HepG2 (cell line): Measurements from ENCODE around the gene ADAMTS4. TPM values are rescaled to one million over a fixed set of nuclear protein-coding genes. Genes with fewer than 3 reads are reported as not detected.

Experiments used
- ATAC-seq: fragments of 200-7000 bp; cut with Tn5 transposase; 3 replicates; pipeline ENCODE4 v1.9.1; 2020; ENCODE audit warnings: mild to moderate bottlenecking, moderate library complexity
- BruUV-seq: library from RNA; stranded (reverse); fragments of 400-500 nt; replicated peaks from 2 replicates; lab custom pipeline; 2021; lab: Mats Ljungman, UMichigan
- CTCF ChIA-PET: fragments of 300-600 bp; formaldehyde crosslinking; extraction: SDS; loops from one replicate; lab custom pipeline; 2021; ENCODE audit warnings: low total read pairs, inconsistent platforms, low intra/inter-chr PET ratio; lab: Yijun Ruan, JAX
- POLR2A ChIA-PET: fragments of 350-600 bp; sonication (Branson Sonifier 250); formaldehyde crosslinking; loops from one replicate; lab custom pipeline; 2020; ENCODE audit warnings: antibody characterized with exemption, inconsistent platforms; lab: Yijun Ruan, JAX
- DNase-seq: peaks from one replicate; pipeline ENCODE4 v3.0.0-alpha.2; 2015; ENCODE audit warnings: low spot score
- FAIRE-seq: peaks from 3 replicates; lab custom pipeline; 2011; peaks lifted over from hg19 to GRCh38; lab: Jason Lieb, UNC
- H2AFZ ChIP-seq: one replicate; pipeline ENCODE4 v1.6.1; 2011; ENCODE audit warnings: low read length, inconsistent platforms
- H3K27ac ChIP-seq: fragments of 300-600 bp; 3 replicates; pipeline ENCODE4 v1.8.0; 2011; ENCODE audit warnings: mixed run types, mild to moderate bottlenecking, mixed read lengths, low read length, inconsistent platforms; ENCODE audit not compliant: insufficient read depth; ENCODE audit errors: extremely low read length
- H3K27me3 ChIP-seq, 2 experiments: fragments of 200-600 bp in 1 of 2; 2 replicates in 1 of 2; 3 replicates in 1 of 2; pipeline versions ENCODE4 v1.6.0 to v1.8.0; 2011; ENCODE audit warnings: low read length in 2 of 2, mild to moderate bottlenecking in 2 of 2, moderate library complexity in 2 of 2, inconsistent platforms in 1 of 2; ENCODE audit not compliant: insufficient read depth in 2 of 2, control insufficient read depth in 1 of 2
- H3K36me3 ChIP-seq, 2 experiments: fragments of 200-600 bp in 1 of 2; replicated peaks in 1 of 2; 2 replicates in 1 of 2; 3 replicates in 1 of 2; pipeline versions ENCODE4 v1.5.1 to v1.8.0; 2011; ENCODE audit warnings: low read length in 2 of 2, inconsistent platforms in 1 of 2; ENCODE audit not compliant: insufficient read depth in 2 of 2, control insufficient read depth in 1 of 2
- H3K4me1 ChIP-seq: 2 replicates; pipeline ENCODE4 v1.5.1; 2012; ENCODE audit warnings: low read length, inconsistent platforms; ENCODE audit not compliant: insufficient read depth
- H3K4me2 ChIP-seq: 2 replicates; pipeline ENCODE4 v1.6.0; 2011; ENCODE audit warnings: low read depth, low read length, inconsistent platforms
- H3K4me3 ChIP-seq, 3 experiments: fragments of 200-600 bp in 1 of 3; sonication (generic), shearing (Covaris generic) in 1 of 3; replicated peaks in 1 of 3; 2 replicates each; pipeline ENCODE4 v1.5.1; 2011 to 2016; ENCODE audit warnings: low read length in 3 of 3, inconsistent platforms in 2 of 3, low read depth in 2 of 3, mild to moderate bottlenecking in 2 of 3, control low read depth in 1 of 3, mixed read lengths in 1 of 3; ENCODE audit not compliant: insufficient read depth in 1 of 3
- H3K79me2 ChIP-seq: one replicate; pipeline ENCODE4 v1.6.1; 2011; ENCODE audit warnings: low read length, inconsistent platforms; ENCODE audit not compliant: insufficient read depth
- H3K9ac ChIP-seq: 2 replicates; pipeline ENCODE4 v1.6.0; 2011; ENCODE audit warnings: mild to moderate bottlenecking, low read depth, low read length, inconsistent platforms; ENCODE audit not compliant: insufficient read depth
- H3K9me3 ChIP-seq: 2 replicates; pipeline ENCODE4 v1.5.1; 2012; ENCODE audit warnings: mild to moderate bottlenecking, low read length
- H4K20me1 ChIP-seq: 2 replicates; pipeline ENCODE4 v1.6.0; 2011; ENCODE audit warnings: inconsistent platforms, mild to moderate bottlenecking, low read length, moderate library complexity; ENCODE audit not compliant: insufficient read depth
- KDM1A ChIP-seq: IDR thresholded peaks from 2 replicates; pipeline ENCODE4 v1.6.1; 2016; ENCODE audit warnings: missing compliant biosample characterization
- MXI1 ChIP-seq: IDR thresholded peaks from 3 replicates; pipeline ENCODE4 v1.6.1; 2012; ENCODE audit warnings: low read depth, low read length, inconsistent platforms, borderline replicate concordance
- NR2C2 ChIP-seq: sonication (generic); formaldehyde crosslinking; IDR thresholded peaks from 2 replicates; pipeline ENCODE4 v1.4.0; 2020; ENCODE audit warnings: missing genetic modification reagents, mild to moderate bottlenecking, moderate library complexity, borderline replicate concordance
- RBM39 ChIP-seq: fragments of 200-400 bp; formaldehyde crosslinking; IDR thresholded peaks from one replicate; pipeline ENCODE4 v1.6.1; 2018; ENCODE audit warnings: antibody characterized with exemption, mild to moderate bottlenecking, low read depth, low read length; ENCODE audit not compliant: poor library complexity, severe bottlenecking
- SNAI1 ChIP-seq: sonication (generic); formaldehyde crosslinking; IDR thresholded peaks from 2 replicates; pipeline ENCODE4 v1.5.0; 2020; ENCODE audit warnings: mild to moderate bottlenecking, missing genetic modification reagents, borderline replicate concordance
- SUZ12 ChIP-seq: fragments of 150-350 bp; IDR thresholded peaks from 2 replicates; pipeline ENCODE4 v1.6.1; 2014; ENCODE audit warnings: low read depth, low read length
- TGIF2 ChIP-seq: IDR thresholded peaks from 2 replicates; pipeline ENCODE4 v1.6.1; 2016; ENCODE audit warnings: control low read depth, missing compliant biosample characterization
- ZMYM4 ChIP-seq: sonication (generic); formaldehyde crosslinking; IDR thresholded peaks from 2 replicates; pipeline ENCODE4 v1.8.1; 2023; ENCODE audit warnings: mild to moderate bottlenecking, missing genetic modification reagents
- ZNF234 ChIP-seq: sonication (generic); formaldehyde crosslinking; conservative IDR thresholded peaks from 2 replicates; pipeline ENCODE4 v1.5.1; 2020; ENCODE audit warnings: mild to moderate bottlenecking, missing genetic modification reagents
- ZNF317 ChIP-seq: sonication (generic); formaldehyde crosslinking; IDR thresholded peaks from 2 replicates; pipeline ENCODE4 v1.5.0; 2020; ENCODE audit warnings: mild to moderate bottlenecking, missing genetic modification reagents
- ZNF484 ChIP-seq: sonication (generic); formaldehyde crosslinking; IDR thresholded peaks from 2 replicates; pipeline ENCODE4 v1.5.1; 2020; ENCODE audit warnings: mild to moderate bottlenecking, low read depth, missing genetic modification reagents, borderline replicate concordance
- ZNF772 ChIP-seq: sonication (generic); formaldehyde crosslinking; IDR thresholded peaks from 2 replicates; pipeline ENCODE4 v1.5.0; 2020; ENCODE audit warnings: mild to moderate bottlenecking, missing genetic modification reagents
- ZNF782 ChIP-seq: sonication (generic); formaldehyde crosslinking; IDR thresholded peaks from 2 replicates; pipeline ENCODE4 v1.4.0; 2020; ENCODE audit warnings: missing genetic modification reagents, mild to moderate bottlenecking, borderline replicate concordance
- ZNF83 ChIP-seq: sonication (generic); formaldehyde crosslinking; IDR thresholded peaks from 2 replicates; pipeline ENCODE4 v1.4.0; 2020; ENCODE audit warnings: missing genetic modification reagents, mild to moderate bottlenecking, borderline replicate concordance
- WGBS: methylation state at CpG from one replicate; pipeline ENCODE4 v1.1.6; 2017; ENCODE audit warnings: low lambda C conversion rate; 5-methylcytosine and 5-hydroxymethylcytosine counted together
- in situ Hi-C: cut with HindIII; loops from 2 replicates; pipeline ENCODE4 v1.10.0; 2017; ENCODE audit warnings: low pct_unique_long_range_greater_than_20kb; ENCODE audit not compliant: extremely low pct_ligation_motif_present
- intact Hi-C: fragments of 100-400 bp; cut with micrococcal nuclease; formaldehyde crosslinking; loops from one replicate; pipeline ENCODE4 v1.10.0; 2022; ENCODE audit not compliant: unreplicated experiment
- polyA plus RNA-seq, 8 experiments: library from polyadenylated mRNA; depleted of rRNA in 3 of 8; stranded (reverse) in 7 of 8; unstranded in 1 of 8; fragments of >200 nt; fragmentation: Illumina TruSeq in 4 of 8; extraction: Trizol in 4 of 8; gene quantifications; 2 replicates each; pipeline versions ENCODE4 v1.2.1 to v1.2.3, GENCODE V29; 2011 to 2016; ENCODE audit warnings: low read depth in 4 of 8, missing spikeins in 1 of 8, mixed read lengths in 1 of 8; ENCODE audit not compliant: insufficient read depth in 1 of 8
- total RNA-seq, 5 experiments: library from RNA; depleted of rRNA; stranded (reverse); fragments of >200 nt; fragmentation: Illumina TruSeq; extraction: Trizol; gene quantifications; 2 replicates each; pipeline ENCODE4 v1.2.3, GENCODE V29; 2016; ENCODE audit warnings: low read depth in 1 of 5
- TF ChIP-seq, protein P1 (sequence below): sonication (generic); formaldehyde crosslinking; IDR thresholded peaks from 2 replicates; pipeline ENCODE4 v1.5.1; 2020; ENCODE audit warnings: missing genetic modification reagents, mild to moderate bottlenecking, borderline replicate concordance
- TF ChIP-seq, protein P2 (sequence below): sonication (generic); formaldehyde crosslinking; IDR thresholded peaks from 2 replicates; pipeline ENCODE4 v1.5.0; 2020; ENCODE audit warnings: missing genetic modification reagents, mild to moderate bottlenecking, borderline replicate concordance

ADAMTS4 gene
- total and polyA plus RNA-seq, 2 of the 13 experiments (the other 11 are each of a cell fraction or from before 2014, with no cell fraction given), result 0.51 to 1.7 TPM

DNA sequence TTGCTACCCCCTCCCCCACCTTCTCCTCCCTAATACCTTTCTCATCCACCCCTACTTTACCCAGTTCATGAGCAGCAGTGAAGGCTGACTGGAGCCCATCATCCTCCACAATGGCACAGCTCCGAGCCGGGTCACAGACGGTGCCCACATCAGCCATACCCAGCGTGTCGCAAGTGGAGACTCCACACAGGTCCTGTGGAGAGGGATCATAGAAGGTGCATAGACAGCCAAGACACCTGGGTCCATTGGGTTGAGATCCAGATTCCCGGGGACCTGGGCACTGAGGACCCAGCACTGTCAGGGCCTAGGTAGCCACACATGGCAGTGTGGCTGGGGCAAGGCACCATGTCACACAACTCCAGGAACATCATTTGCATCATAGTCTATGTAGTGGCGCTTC, 2.7 kb downstream of the ADAMTS4 start (continued):
- TF ChIP-seq TGIF2 (no peak), ZNF234 (CRISPR knock-in tag) (no peak), SUZ12 (no peak)

DNA sequence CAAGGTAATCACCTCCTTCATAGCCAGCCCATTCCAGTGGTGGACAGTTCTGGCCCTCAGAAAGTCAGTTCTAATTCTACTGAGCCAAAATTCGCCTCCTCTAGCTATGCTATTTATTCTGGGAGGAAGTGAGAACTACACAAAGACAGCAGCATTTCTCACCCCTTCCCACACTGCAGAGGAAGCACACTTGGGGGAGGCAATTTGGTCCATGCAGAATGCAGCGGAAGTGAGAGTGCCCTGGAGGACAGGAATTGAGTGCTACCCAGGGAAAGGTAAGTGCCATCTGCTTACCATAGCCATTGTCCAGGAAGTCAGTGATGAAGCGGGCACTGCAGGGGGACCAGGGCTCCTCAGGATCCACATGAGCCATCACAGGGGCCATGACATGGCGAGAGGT, 3.7 kb downstream of the ADAMTS4 start:
- no TSS peak for BruUV-seq
- H3K36me3 ChIP-seq, result no peaks in the 10 kb centered on the region; a peak in 1 of 5 replicates
- H3K4me3 ChIP-seq, result no peak overlapping the region
- H3K4me2 ChIP-seq, result no peak overlapping the region
- intact Hi-C loops, result no loop called here
- ATAC-seq (no peak), FAIRE-seq (no peak), DNase-seq (no peak)
- H3K27ac ChIP-seq, result no peak overlapping the region
- H4K20me1 ChIP-seq, result no peaks in the 10 kb centered on the region
- H2AFZ ChIP-seq, result no peak overlapping the region
- ChIA-PET CTCF (interaction anchor here (1.5 kb wide), 1 partner anchor 187 kb away, joined by 6 read pairs; no protein-coding TSS in a partner anchor), POLR2A (no interaction called here)
- H3K9ac ChIP-seq, result no peak overlapping the region
- in situ Hi-C loops, result loop anchor here (5.0 kb wide), 1 partner anchor 187 kb away; no protein-coding TSS in a partner anchor
- 79% methylated on average over 3 of the region's 4 CpGs for WGBS
- no peaks in the 10 kb centered on the region for H3K27me3 ChIP-seq
- TF ChIP-seq ZNF484 (CRISPR knock-in tag) (no peak), ZNF317 (no peak), ZNF772 (no peak), SNAI1 (CRISPR knock-in tag) (no peak), ZMYM4 (CRISPR knock-in tag) (no peak), NR2C2 (CRISPR knock-in tag) (no peak), ZNF83 (no peak), KDM1A (no peak), RBM39 (no peak), ZNF782 (CRISPR knock-in tag) (no peak), MXI1 (no peak)
- TF ChIP-seq, protein P1, sequence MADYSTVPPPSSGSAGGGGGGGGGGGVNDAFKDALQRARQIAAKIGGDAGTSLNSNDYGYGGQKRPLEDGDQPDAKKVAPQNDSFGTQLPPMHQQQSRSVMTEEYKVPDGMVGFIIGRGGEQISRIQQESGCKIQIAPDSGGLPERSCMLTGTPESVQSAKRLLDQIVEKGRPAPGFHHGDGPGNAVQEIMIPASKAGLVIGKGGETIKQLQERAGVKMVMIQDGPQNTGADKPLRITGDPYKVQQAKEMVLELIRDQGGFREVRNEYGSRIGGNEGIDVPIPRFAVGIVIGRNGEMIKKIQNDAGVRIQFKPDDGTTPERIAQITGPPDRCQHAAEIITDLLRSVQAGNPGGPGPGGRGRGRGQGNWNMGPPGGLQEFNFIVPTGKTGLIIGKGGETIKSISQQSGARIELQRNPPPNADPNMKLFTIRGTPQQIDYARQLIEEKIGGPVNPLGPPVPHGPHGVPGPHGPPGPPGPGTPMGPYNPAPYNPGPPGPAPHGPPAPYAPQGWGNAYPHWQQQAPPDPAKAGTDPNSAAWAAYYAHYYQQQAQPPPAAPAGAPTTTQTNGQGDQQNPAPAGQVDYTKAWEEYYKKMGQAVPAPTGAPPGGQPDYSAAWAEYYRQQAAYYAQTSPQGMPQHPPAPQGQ (CRISPR knock-in tag), result no peak
- TF ChIP-seq, protein P2, sequence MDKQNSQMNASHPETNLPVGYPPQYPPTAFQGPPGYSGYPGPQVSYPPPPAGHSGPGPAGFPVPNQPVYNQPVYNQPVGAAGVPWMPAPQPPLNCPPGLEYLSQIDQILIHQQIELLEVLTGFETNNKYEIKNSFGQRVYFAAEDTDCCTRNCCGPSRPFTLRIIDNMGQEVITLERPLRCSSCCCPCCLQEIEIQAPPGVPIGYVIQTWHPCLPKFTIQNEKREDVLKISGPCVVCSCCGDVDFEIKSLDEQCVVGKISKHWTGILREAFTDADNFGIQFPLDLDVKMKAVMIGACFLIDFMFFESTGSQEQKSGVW, result no peak
- H3K79me2 ChIP-seq, result no peaks in the 10 kb centered on the region
- H3K9me3 ChIP-seq, result no peaks in the 10 kb centered on the region
- peaks cover 53% of the 10 kb centered on the region for H3K4me1 ChIP-seq
